ENCODE data around the gene MFSD6. TPM values are rescaled to one million over a fixed set of nuclear protein-coding genes. Genes with fewer than 3 reads are reported as not detected.
"Not testable (repeated sequence)": the region's sequence is repeated elsewhere in the genome, so short reads cannot be mapped to it uniquely, and the experiment has no call there.

MFSD6 gene
- 10 to 100 TPM; 61.0 to 75.1 TPM for total RNA-seq

- H3K27ac ChIP-seq, result peak within 1 kb of the TSS in 1 of 2 donors; percentile 12
- no peaks in the 10 kb centered on the region for H3K9me3 ChIP-seq
- peak within 1 kb of the TSS; percentile 76 for H3K4me3 ChIP-seq
- DNase-seq (ENCODE audit: low spot score), result no peak
- peak; percentile 18 for ATAC-seq (ENCODE audit: insufficient number of reproducible peaks, low FRiP score, low read depth)
- no peaks in the 10 kb centered on the region for H3K27me3 ChIP-seq (replicated peaks; ENCODE audit: insufficient read depth)
- no peak for TF ChIP-seq CTCF (IDR thresholded peaks at IDR 0.05)
- H3K4me1 ChIP-seq (ENCODE audit: control insufficient read depth in 1 of 2, low read depth in 2 of 2), result peaks cover 0 to 16% of the 10 kb centered on the region in 2 donors
- H3K36me3 ChIP-seq, result no peaks in the 10 kb centered on the region
Observed at GRCh38 chr2:190407662-190408537, at the start of gene MFSD6. TSS of gene MFSD6 (plus strand) at chr2:190408355. CDS start at chr2:190436030, 27,675 bp downstream.

GRCh38 chr2:190358655-190359448 is 49.3 kb upstream of the MFSD6 start:
- ATAC-seq (ENCODE audit: insufficient number of reproducible peaks, low FRiP score, low read depth); H3K27me3 ChIP-seq (replicated peaks; ENCODE audit: insufficient read depth); H3K36me3 ChIP-seq; DNase-seq (ENCODE audit: low spot score); H3K9me3 ChIP-seq: not testable (repeated sequence)
- peak overlapping the region; percentile 65 for H3K4me3 ChIP-seq
- H3K27ac ChIP-seq, result peak overlapping the region; percentile 25 to 41
- peaks cover 6 to 30% of the 10 kb centered on the region in 2 donors for H3K4me1 ChIP-seq (ENCODE audit: control insufficient read depth in 1 of 2, low read depth in 2 of 2)

- Histone ChIP-seq H3K9me3 (no peaks in the 10 kb centered on the region), H3K36me3 (no peaks in the 10 kb centered on the region), H3K4me3 (no peak overlapping the region), H3K27ac (no peak overlapping the region), H3K27me3 (replicated peaks; ENCODE audit: insufficient read depth) (no peaks in the 10 kb centered on the region), H3K4me1 (ENCODE audit: control insufficient read depth in 1 of 2, low read depth in 2 of 2) (peaks cover 6 to 27% of the 10 kb centered on the region in 2 donors)
- DNase-seq (ENCODE audit: low spot score) (no peak), ATAC-seq (ENCODE audit: insufficient number of reproducible peaks, low FRiP score, low read depth) (no peak)
- no peak for TF ChIP-seq CTCF (IDR thresholded peaks at IDR 0.05)
Observed at GRCh38 chr2:190360561-190360960, 47.6 kb upstream of the MFSD6 start.

- no peaks in the 10 kb centered on the region for H3K27me3 ChIP-seq (replicated peaks; ENCODE audit: insufficient read depth)
- DNase-seq (ENCODE audit: low spot score) (no peak), ATAC-seq (ENCODE audit: insufficient number of reproducible peaks, low FRiP score, low read depth) (no peak)
- no peak for TF ChIP-seq CTCF (IDR thresholded peaks at IDR 0.05)
- no peak overlapping the region for H3K27ac ChIP-seq
- no peak overlapping the region for H3K4me3 ChIP-seq
- no peaks in the 10 kb centered on the region for H3K9me3 ChIP-seq
- peaks cover 6 to 27% of the 10 kb centered on the region in 2 donors for H3K4me1 ChIP-seq (ENCODE audit: control insufficient read depth in 1 of 2, low read depth in 2 of 2)
- no peaks in the 10 kb centered on the region for H3K36me3 ChIP-seq
Observed at GRCh38 chr2:190360965-190361364, 47.2 kb upstream of the MFSD6 start.

- no peak for TF ChIP-seq CTCF (IDR thresholded peaks at IDR 0.05)
- DNase-seq (ENCODE audit: low spot score) (no peak), ATAC-seq (ENCODE audit: insufficient number of reproducible peaks, low FRiP score, low read depth) (no peak)
- no peaks in the 10 kb centered on the region for H3K9me3 ChIP-seq
- no peak overlapping the region for H3K4me3 ChIP-seq
- no peak overlapping the region for H3K27ac ChIP-seq
- no peaks in the 10 kb centered on the region for H3K27me3 ChIP-seq (replicated peaks; ENCODE audit: insufficient read depth)
- H3K36me3 ChIP-seq, result no peaks in the 10 kb centered on the region
- peaks cover 6 to 27% of the 10 kb centered on the region in 2 donors for H3K4me1 ChIP-seq (ENCODE audit: control insufficient read depth in 1 of 2, low read depth in 2 of 2)
Observed at GRCh38 chr2:190361572-190361971, 46.6 kb upstream of the MFSD6 start.

All from thoracic aorta (tissue), 2 donors.